LNCAP (cell line): Measurements from ENCODE around the gene CLDN3.

Experiments
- CTCF ChIP-seq: fragments of 450-650 bp; IDR thresholded peaks from 2 replicates; pipeline ENCODE4 v1.5.1; 2017; ENCODE audit warnings: mild to moderate bottlenecking

The CLDN3 gene

GRCh38 chr7:73802459-73802858 lies 32.4 kb upstream of the CLDN3 start:
- TF ChIP-seq CTCF = no peak

GRCh38 chr7:73801577-73801976 lies 31.5 kb upstream of the CLDN3 start:
- TF ChIP-seq CTCF = no peak

GRCh38 chr7:73799282-73800141 lies 29.4 kb upstream of the CLDN3 start:
- no peak for TF ChIP-seq CTCF

- TF ChIP-seq CTCF = no peak
These were observed 19.0 kb upstream of the CLDN3 start for GRCh38 chr7:73789051-73789450.

- TF ChIP-seq CTCF = no peak
These were observed 16.5 kb upstream of the CLDN3 start for GRCh38 chr7:73786588-73786987.

- TF ChIP-seq CTCF = no peak
These were observed 9.4 kb upstream of the CLDN3 start for GRCh38 chr7:73779517-73779916.

- TF ChIP-seq CTCF = no peak
These were observed 8.8 kb upstream of the CLDN3 start for GRCh38 chr7:73778801-73779389.
